ENCODE measurements around the gene ANO6. TPM values are rescaled to one million over a fixed set of nuclear protein-coding genes. Genes with fewer than 3 reads are reported as not detected.

The ANO6 gene
- total RNA-seq, 2 donors from 2014 or later = 47.2 to 48.9 TPM

DNA sequence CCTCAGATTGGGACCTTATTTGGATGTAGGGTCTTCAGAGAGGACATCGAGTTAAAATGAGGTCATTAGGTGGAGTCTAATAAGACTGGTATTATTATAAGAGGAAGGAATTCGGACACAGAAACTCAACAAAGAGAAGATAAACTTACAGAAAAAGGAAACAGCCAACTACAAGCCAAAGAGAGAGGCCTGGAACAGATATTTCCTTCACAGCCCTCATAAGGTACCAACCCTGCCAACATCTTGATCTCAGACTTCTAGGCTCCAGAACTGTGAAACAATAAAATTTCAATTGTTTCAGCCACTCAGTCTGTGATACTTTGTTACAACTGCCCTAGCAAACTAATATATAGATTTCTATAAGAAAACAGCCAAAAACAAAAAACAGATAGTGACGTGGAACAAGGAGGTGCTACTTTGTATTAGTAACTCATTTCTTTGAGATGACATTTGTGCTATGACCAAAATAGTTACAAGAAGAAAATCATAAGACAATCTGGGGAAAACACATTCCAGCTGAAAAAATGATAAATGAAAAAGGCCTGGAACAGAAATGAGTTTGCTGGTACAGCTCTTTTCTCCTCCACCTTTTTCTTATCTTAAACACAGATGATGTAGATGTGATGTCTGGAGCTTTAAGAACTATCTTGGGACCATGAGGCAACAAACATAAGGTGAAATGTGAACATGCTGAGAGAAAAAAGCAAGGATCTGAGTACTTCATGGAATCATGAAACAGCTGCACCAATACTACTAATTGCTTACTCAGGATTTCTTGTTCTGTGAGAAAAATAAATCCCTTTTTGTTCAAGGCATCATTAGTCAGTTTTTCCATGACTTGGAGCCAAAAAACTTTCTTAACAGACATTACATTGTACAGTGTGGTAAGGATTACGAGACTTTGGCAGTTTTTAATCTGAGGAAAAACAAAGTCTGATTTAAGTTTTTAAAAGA lies 243.2 kb downstream of the ANO6 start:
- intact Hi-C loops (cut with DNase I) = no loop called here
- ATAC-seq = peak; percentile 71 to 85
- DNase-seq = no peak

DNA sequence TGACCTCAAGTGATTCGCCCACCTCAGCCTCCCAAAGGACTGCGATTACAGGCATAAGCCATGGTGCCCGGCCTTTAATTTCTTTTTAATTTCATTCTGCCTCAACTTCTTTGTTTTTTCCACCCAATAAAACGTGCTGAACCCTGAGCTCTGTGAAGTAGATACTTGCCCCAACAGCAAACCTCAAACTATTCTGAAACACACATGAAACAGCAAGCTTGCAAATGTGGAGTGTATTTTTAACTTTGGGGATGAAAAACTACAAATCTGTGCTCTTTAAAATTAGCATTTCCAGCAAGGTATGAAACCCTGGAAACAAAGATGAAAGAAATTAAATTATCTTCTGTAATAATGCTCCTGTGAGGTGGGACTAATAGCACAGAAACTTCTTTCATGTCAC lies 246.6 kb downstream of the ANO6 start:
- no peak for DNase-seq
- intact Hi-C loops (cut with DNase I) = no loop called here
- ATAC-seq = no peak

DNA sequence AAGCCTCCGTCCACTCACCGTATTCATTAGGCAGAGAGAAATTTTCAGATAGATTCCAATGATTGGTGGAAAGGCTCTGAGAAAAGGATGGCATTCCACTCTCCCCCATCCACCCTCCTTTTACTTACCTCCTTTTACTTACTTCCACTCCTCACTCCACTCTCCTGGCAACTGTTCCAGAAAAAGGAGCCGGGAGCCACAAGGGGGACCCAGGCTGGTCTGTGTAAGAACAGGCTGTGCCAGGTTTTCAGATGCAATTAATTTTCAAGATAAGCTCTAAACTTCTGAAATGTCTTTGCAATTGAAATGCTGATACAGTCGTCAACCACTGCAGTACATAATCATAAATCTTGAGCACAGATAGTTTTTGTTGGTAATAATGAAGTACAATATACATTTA lies 248.8 kb downstream of the ANO6 start:
- DNase-seq = no peak
- peak in 1 of 2 donors; percentile 24 for ATAC-seq
- intact Hi-C loops (cut with DNase I) = no loop called here

DNA sequence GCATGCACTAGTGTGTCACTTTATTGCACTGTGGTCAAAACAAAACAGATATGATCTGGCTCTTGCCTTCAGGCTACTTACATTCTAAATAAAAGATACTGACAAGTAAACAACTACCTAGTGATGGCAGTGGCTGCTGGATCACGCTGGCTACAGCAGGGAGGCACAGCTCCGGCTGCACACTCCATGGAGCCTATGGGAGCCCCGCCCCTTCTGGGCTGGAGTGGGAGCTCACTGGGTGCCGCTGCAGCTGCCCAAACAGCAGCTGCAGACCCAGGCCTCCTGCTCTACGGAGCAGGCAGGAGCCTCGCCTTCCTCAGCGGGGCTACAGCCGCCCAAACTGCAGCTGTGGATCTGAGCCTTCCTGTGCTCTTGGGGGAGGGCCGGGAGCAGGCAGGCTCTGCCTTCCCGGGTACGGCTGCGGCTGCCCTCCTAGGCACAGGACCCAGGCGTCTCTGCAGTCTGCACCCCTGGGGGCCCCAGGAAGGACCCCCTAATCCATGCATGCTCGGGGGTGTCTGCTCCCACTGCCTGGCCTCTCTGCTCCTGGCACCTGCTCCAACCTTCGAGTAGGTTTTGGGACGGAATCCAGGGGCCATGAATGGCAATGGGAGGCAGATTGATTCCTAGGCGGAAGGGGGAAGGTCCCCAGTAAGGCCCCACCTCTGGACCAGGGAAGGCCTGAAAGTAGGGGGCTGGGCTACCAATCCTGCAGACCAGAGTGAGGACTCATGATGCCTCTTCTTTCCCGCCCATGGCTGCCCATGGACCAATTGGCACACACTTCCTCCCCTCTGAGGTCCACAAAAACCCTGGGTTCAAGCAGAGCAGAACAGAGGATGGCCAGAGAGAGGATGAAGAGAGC lies 253.1 kb downstream of the ANO6 start:
- intact Hi-C loops (cut with DNase I) = no loop called here
- no peak for ATAC-seq
- no peak for DNase-seq

DNA sequence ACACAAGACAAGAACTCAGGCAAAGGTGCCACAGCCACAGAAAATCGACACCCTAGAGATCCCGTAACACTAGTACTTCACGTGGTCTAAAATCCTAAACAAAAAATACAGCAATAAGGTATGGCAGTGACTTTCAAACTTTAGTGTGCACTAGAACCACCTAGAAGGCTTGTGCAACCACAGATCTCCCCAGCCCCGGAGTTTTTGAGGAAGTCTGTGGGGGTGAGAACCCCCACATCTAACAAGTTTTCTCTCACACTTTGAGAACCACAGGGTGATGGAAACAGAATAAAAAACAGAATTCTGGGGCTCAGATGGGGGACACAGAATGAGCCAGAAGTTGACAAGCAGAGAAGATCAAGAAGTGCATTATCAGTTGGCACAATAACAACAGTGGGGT lies 254.0 kb downstream of the ANO6 start:
- intact Hi-C loops (cut with DNase I) = no loop called here
- DNase-seq = no peak

DNA sequence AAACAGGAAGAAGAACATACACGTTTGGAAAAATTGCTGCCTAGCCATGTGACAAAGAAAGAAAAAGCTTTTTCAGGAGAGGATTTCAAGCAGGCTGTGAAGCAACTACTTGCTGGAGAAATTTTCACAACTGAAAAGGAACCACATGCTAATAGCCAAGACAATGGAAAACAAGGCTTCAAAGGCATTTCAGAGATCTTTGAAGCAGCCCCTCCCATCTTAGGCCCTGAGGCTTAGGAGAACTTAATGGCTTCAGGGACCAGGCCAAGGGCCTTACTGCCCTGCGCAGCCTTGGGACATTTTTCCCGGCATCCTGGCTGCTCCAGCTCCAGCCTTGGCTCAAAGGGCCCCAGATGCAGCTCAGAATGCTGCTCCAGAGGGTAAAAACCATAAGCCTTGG lies 257.7 kb downstream of the ANO6 start:
- intact Hi-C loops (cut with DNase I) = no loop called here
- DNase-seq (no peak), ATAC-seq (no peak)

More for the DNA sequence above, 254.0 kb downstream of the ANO6 start:
- ATAC-seq = no peak

DNA sequence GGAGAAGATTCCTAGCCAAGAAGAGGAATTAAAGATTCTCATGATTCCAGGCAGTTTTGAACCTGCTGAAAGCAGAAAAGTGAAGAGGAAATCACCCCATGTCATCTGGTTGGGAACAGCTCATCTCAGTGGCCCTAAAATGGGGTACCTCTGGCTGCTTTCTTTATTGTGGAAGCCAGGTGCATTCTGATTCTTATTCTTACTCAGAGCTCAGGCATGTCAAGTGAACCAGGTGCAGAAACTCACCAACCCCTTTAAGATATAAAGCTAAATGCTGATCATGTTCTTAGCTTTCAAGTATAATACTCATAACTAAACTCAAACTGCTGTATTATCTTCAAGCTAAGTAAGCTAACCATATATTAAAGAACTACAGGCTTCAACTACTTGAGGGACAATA lies 259.7 kb downstream of the ANO6 start:
- no peak for DNase-seq
- ATAC-seq = no peak
- intact Hi-C loops (cut with DNase I) = no loop called here

DNA sequence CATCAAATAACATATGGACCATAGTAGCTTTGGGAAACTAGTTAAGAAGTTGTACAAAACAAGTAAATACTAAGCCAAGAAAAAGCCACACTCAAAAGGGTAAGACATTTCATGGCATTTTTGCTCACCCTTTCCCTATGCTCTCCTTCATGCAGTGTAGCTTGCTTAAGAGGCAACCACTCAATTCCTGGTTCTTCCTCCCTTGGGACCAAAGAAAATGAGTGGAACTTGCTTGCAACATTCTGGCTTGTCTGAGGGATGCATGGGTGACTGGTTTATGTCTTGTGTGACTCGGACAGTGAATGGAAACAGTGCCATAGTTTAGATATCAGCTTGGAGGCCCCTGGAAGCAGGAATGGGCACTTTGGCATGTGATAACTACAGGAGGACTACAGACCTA lies 261.6 kb downstream of the ANO6 start:
- DNase-seq (no peak), ATAC-seq (peak in 1 of 2 donors; percentile 59)
- intact Hi-C loops (cut with DNase I) = no loop called here

DNA sequence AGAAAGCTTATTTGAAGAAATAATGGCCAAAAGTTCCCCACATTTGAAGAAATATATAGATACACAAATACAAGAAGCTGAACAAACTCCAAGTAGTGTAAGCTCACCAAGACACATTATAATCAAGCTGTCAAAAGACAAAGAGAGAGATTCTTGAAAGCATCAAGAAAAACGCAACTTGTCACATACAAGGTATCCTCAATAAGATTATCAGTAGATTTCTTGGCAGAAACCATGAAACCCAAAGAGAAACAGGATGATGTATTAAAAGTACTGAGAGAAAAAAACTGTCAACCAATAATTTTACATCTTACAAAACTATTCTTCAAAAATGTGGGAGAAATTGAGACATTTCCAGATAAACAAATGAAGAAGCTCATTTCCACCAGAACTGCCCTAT lies 263.0 kb downstream of the ANO6 start:
- ATAC-seq (no peak), DNase-seq (no peak)
- intact Hi-C loops (cut with DNase I) = no loop called here

DNA sequence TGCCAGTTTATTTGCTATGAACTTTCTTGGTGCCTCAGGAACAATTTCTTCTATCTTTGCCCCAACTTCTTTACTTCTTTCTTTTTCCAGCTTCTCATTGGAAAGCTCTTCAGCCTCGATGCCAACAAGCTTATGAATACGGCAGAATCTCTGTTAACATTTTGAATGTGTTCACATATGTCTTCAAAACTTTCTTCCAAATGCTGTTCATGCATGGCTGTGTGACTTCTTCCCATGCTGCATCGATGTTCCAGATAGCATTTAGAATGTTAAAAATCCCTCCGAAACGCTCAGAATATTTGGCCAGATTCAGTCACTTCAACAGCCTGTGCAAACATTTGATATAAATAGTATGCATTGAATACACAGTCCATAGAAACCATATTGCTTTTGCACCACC lies 265.9 kb downstream of the ANO6 start:
- intact Hi-C loops (cut with DNase I) = no loop called here
- DNase-seq = no peak
- no peak for ATAC-seq

DNA sequence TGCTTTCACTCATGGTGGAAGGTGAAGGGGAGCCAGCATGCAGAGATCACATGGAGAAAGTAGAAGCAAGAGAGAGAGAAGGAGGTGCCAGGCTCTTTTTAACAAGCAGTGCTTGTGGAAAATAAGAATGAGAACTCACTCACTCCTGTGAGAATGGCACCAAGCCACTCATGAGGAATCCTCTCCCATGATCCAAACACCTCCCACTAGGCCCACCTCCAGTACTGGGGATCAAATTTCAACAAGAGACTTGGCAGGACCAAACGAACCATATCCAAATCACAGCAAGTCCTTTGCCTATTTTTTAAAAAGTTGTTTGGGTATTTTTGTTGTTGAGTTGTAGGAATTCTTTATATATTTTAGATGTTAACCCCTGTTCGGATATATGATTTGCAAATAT lies 267.7 kb downstream of the ANO6 start:
- intact Hi-C loops (cut with DNase I) = no loop called here
- DNase-seq = peak; percentile 43
- ATAC-seq = peak; percentile 86 to 90

Other genes with a start within 250 kb of the ANO6 start
- under 1 TPM; 0.13 to 0.50 TPM for gene DBX2, start 165.0 kb upstream of the ANO6 start, total RNA-seq